Measurements from ENCODE around the gene ROBO1.

DNA sequence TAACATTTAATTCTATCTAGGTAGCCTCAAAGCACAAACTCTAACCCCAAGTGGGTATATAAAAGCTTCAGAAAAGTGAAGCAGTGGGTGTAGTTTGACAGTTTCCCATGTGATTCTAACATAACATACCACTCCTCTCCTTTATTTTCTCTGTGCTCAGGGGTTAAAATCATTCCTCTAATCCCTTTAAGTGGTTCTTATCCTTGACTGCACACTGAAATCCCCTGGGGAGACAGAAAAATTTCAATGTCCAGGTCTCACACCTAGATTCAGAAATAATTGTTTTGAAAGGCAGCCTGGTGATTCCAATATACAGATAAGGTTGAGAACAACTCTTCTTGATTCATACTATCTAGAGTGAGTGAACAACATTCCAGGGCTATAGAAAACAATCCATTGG is 986.4 kb downstream of the ROBO1 start:
- TF ChIP-seq POLR2A (IDR thresholded peaks at IDR 0.05; ENCODE audit: low read length) (no peak), GATA1 (IDR thresholded peaks at IDR 0.05; ENCODE audit: low read depth, low read length) (no peak)
